CD4-positive, alpha-beta memory T cell (primary cell): Measurements from ENCODE around the gene CDK15. TPM values are rescaled to one million over a fixed set of nuclear protein-coding genes. Genes with fewer than 3 reads are reported as not detected.

Source experiments
- CTCF ChIA-PET: fragments of 350-600 bp; sonication (Branson Sonifier 250); formaldehyde crosslinking; loops from one replicate; lab custom pipeline; 2021; ENCODE audit warnings: inconsistent platforms; ENCODE audit not compliant: partially characterized antibody; lab: Charles Lee
- POLR2A ChIA-PET: fragments of 350-600 bp; sonication (Branson Sonifier 250); formaldehyde crosslinking; loops from one replicate; lab custom pipeline; 2021; ENCODE audit not compliant: partially characterized antibody; lab: Charles Lee
- DNase-seq, 5 donors: peaks; one replicate each; pipeline versions ENCODE4 v3.0.0 to v3.0.0-alpha.2; 2020 to 2022; ENCODE audit warnings: mixed read lengths in 1 of 5
- H3K27ac ChIP-seq: one replicate; pipeline ENCODE4 v1.7.0; 2013; ENCODE audit warnings: low read depth, low read length
- H3K27me3 ChIP-seq: 2 replicates; pipeline ENCODE4 v1.7.0; 2013; ENCODE audit warnings: mild to moderate bottlenecking, low read length, moderate library complexity; ENCODE audit not compliant: insufficient read depth
- H3K36me3 ChIP-seq: 2 replicates; pipeline ENCODE4 v1.7.0; 2013; ENCODE audit warnings: mild to moderate bottlenecking, low read length, moderate library complexity; ENCODE audit not compliant: insufficient read depth
- H3K4me1 ChIP-seq: 2 replicates; pipeline ENCODE4 v1.7.0; 2013; ENCODE audit warnings: mild to moderate bottlenecking, low read length, moderate library complexity; ENCODE audit not compliant: insufficient read depth
- H3K4me3 ChIP-seq, 2 donors: one replicate each; pipeline ENCODE4 v1.7.0; 2013; ENCODE audit warnings: low read length in 2 of 2, mild to moderate bottlenecking in 1 of 2
- H3K9me3 ChIP-seq, 2 donors: one replicate each; pipeline ENCODE4 v1.7.0; 2013; ENCODE audit warnings: low read length in 2 of 2, control low read depth in 1 of 2; ENCODE audit not compliant: control insufficient read depth in 1 of 2
- H3K27ac Mint-ChIP-seq, 7 donors: one replicate each; pipeline ENCODE4 v1.8.0; 2020 to 2021; ENCODE audit warnings: mixed read lengths in 7 of 7, mild to moderate bottlenecking in 6 of 7, inconsistent platforms in 3 of 7, moderate library complexity in 3 of 7
- H3K27me3 Mint-ChIP-seq, 2 donors: one replicate each; pipeline ENCODE4 v1.8.0; 2020 to 2021; ENCODE audit warnings: mixed read lengths in 2 of 2
- H3K36me3 Mint-ChIP-seq, 2 donors: one replicate each; pipeline ENCODE4 v1.8.0; 2020 to 2021; ENCODE audit warnings: mixed read lengths in 2 of 2, inconsistent platforms in 1 of 2, mild to moderate bottlenecking in 1 of 2
- H3K4me1 Mint-ChIP-seq, 4 donors: one replicate each; pipeline ENCODE4 v1.8.0; 2020 to 2021; ENCODE audit warnings: mixed read lengths in 4 of 4, mild to moderate bottlenecking in 1 of 4
- H3K4me3 Mint-ChIP-seq, 8 donors: one replicate each; pipeline ENCODE4 v1.8.0; 2020 to 2021; ENCODE audit warnings: mixed read lengths in 8 of 8, mild to moderate bottlenecking in 7 of 8, moderate library complexity in 6 of 8, inconsistent platforms in 3 of 8
- H3K9me3 Mint-ChIP-seq, 8 donors: one replicate each; pipeline ENCODE4 v1.8.0; 2020 to 2021; ENCODE audit warnings: mixed read lengths in 8 of 8, mild to moderate bottlenecking in 5 of 8, inconsistent platforms in 3 of 8, moderate library complexity in 1 of 8
- intact Hi-C: fragments of 100-400 bp; cut with micrococcal nuclease; formaldehyde crosslinking; loops from one replicate; pipeline ENCODE4 v1.15.1; 2023
- polyA plus RNA-seq, 2 donors: library from polyadenylated mRNA; unstranded; fragments of 300-500 nt; fragmentation: Illumina TruSeq; gene quantifications; one replicate each; pipeline ENCODE4 v1.2.3, GENCODE V29; 2021
- total RNA-seq, 2 experiments: library from RNA; stranded (reverse); gene quantifications; one replicate each; pipeline ENCODE4 v1.2.3, GENCODE V29; 2021

CDK15 gene
- total and polyA plus RNA-seq, 4 experiments from 2014 or later: not detected

DNA sequence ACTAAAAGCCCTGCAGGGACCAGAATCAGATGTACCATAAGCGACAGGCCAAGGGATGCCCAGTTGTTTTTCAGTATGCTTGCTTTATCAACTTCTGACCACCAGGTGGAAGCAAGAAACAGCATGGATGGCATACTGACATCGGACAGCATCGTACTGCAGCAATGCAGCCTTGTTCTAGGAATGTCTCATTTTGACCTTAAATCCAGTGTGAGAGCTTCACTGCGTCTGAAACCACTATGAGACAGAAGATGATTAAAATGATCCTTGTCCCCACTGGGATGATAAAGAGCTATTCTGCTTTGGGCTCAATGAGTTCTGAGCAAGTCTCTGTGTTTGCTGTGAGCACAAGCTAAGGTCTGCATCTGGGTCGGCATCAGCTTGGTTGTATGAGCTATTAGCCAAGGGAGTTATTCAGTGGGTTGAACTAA is 54.3 kb downstream of the CDK15 start:
- Mint-ChIP-seq H3K27ac (no peak overlapping the region), H3K27me3 (peaks cover 18 to 28% of the 10 kb centered on the region in 2 donors), H3K9me3 (no peaks in the 10 kb centered on the region), H3K36me3 (no peaks in the 10 kb centered on the region), H3K4me1 (peaks cover 13 to 19% (median 16%) of the 10 kb centered on the region in 4 donors), H3K4me3 (peak overlapping the region in 2 of 8 donors; percentile 50 to 62)
- Histone ChIP-seq H3K27me3 (no peaks in the 10 kb centered on the region), H3K9me3 (no peaks in the 10 kb centered on the region), H3K4me3 (no peak overlapping the region), H3K4me1 (peaks cover 12% of the 10 kb centered on the region), H3K27ac (no peak overlapping the region), H3K36me3 (no peaks in the 10 kb centered on the region)
- ChIA-PET CTCF (interaction anchor here (0.9 to 6.3 kb wide), 16 partner anchors 9 to 329 kb away, joined by 3 to 164 read pairs (median 4); no protein-coding TSS in a partner anchor), POLR2A (interaction anchor here (0.7 to 1.5 kb wide), 2 partner anchors 10 to 318 kb away, joined by 3 to 4 read pairs; no protein-coding TSS in a partner anchor)
- intact Hi-C loops: loop anchor here (1.0 to 2.0 kb wide), 2 partner anchors 196 to 626 kb away; no protein-coding TSS in a partner anchor
- DNase-seq: peak in 4 of 5 donors; percentile 40 to 50 (median 46)

GRCh38 chr2:201862843-201863242 is 56.5 kb downstream of the CDK15 start:
- Mint-ChIP-seq H3K27ac (no peak overlapping the region), H3K36me3 (no peaks in the 10 kb centered on the region), H3K4me1 (peaks cover 11 to 19% (median 16%) of the 10 kb centered on the region in 4 donors), H3K27me3 (peaks cover 19 to 21% of the 10 kb centered on the region in 2 donors), H3K4me3 (no peak overlapping the region), H3K9me3 (no peaks in the 10 kb centered on the region)
- DNase-seq: no peak
- H3K9me3 ChIP-seq: no peaks in the 10 kb centered on the region
- no peak overlapping the region for H3K4me3 ChIP-seq
- H3K36me3 ChIP-seq: no peaks in the 10 kb centered on the region
- H3K4me1 ChIP-seq: peaks cover 12% of the 10 kb centered on the region
- intact Hi-C loops: no loop called here
- no peaks in the 10 kb centered on the region for H3K27me3 ChIP-seq
- POLR2A ChIA-PET: no interaction called here
- CTCF ChIA-PET: interaction anchor here (1.0 to 6.3 kb wide), 3 partner anchors 9 to 316 kb away, joined by 3 to 164 read pairs (median 3); no protein-coding TSS in a partner anchor
- no peak overlapping the region for H3K27ac ChIP-seq

GRCh38 chr2:201866643-201867473 is 60.5 kb downstream of the CDK15 start:
- intact Hi-C loops: no loop called here
- Histone ChIP-seq H3K9me3 (no peaks in the 10 kb centered on the region), H3K36me3 (no peaks in the 10 kb centered on the region), H3K4me1 (no peaks in the 10 kb centered on the region), H3K27me3 (no peaks in the 10 kb centered on the region), H3K27ac (no peak overlapping the region), H3K4me3 (no peak overlapping the region)
- CTCF ChIA-PET: interaction anchor here (2.1 to 2.2 kb wide), 2 partner anchors 21 to 312 kb away, joined by 4 to 7 read pairs; no protein-coding TSS in a partner anchor
- POLR2A ChIA-PET: no interaction called here
- H3K27ac Mint-ChIP-seq: no peak overlapping the region
- peaks cover 14 to 16% of the 10 kb centered on the region in 2 donors for H3K27me3 Mint-ChIP-seq
- H3K9me3 Mint-ChIP-seq: peaks cover 0 to 1% (median 0%) of the 10 kb centered on the region in 8 donors
- DNase-seq: no peak
- H3K36me3 Mint-ChIP-seq: no peaks in the 10 kb centered on the region
- H3K4me3 Mint-ChIP-seq: no peak overlapping the region
- H3K4me1 Mint-ChIP-seq: no peaks in the 10 kb centered on the region

DNA sequence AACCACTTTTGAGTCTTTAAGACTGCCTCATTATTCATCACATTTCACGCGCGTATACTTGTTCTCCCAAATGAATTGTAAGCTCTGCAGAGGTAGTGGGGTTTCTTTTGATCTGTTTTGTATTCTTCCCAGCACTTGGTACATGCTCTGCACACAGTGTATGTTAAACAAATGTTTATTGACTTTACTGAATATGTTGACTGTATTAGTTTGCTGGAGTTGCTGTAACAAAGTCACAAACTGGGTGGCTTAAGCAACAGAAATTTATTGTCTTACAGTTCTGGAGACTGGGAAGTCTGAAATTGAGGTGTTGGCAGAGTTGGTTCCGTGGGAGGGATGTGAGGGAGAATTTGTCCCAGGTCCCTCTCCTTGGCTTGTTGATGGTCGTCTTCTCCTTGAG is 65.1 kb downstream of the CDK15 start:
- no peak for DNase-seq
- no peaks in the 10 kb centered on the region for H3K27me3 ChIP-seq
- ChIA-PET CTCF (no interaction called here), POLR2A (no interaction called here)
- H3K9me3 ChIP-seq: no peaks in the 10 kb centered on the region
- H3K36me3 ChIP-seq: no peaks in the 10 kb centered on the region
- peaks cover 14 to 16% of the 10 kb centered on the region in 2 donors for H3K27me3 Mint-ChIP-seq
- H3K36me3 Mint-ChIP-seq: no peaks in the 10 kb centered on the region
- H3K27ac ChIP-seq: no peak overlapping the region
- intact Hi-C loops: no loop called here
- H3K4me3 Mint-ChIP-seq: no peak overlapping the region
- H3K4me1 Mint-ChIP-seq: no peaks in the 10 kb centered on the region
- H3K27ac Mint-ChIP-seq: no peak overlapping the region
- H3K9me3 Mint-ChIP-seq: peaks cover 0 to 1% (median 0%) of the 10 kb centered on the region in 8 donors
- H3K4me1 ChIP-seq: no peaks in the 10 kb centered on the region
- no peak overlapping the region for H3K4me3 ChIP-seq

- Mint-ChIP-seq H3K36me3 (no peaks in the 10 kb centered on the region), H3K9me3 (peaks cover 0 to 1% (median 0%) of the 10 kb centered on the region in 8 donors), H3K4me3 (no peak overlapping the region), H3K4me1 (no peaks in the 10 kb centered on the region), H3K27me3 (peaks cover 14 to 16% of the 10 kb centered on the region in 2 donors), H3K27ac (no peak overlapping the region)
- Histone ChIP-seq H3K27me3 (no peaks in the 10 kb centered on the region), H3K9me3 (no peaks in the 10 kb centered on the region), H3K36me3 (no peaks in the 10 kb centered on the region), H3K4me3 (no peak overlapping the region), H3K4me1 (no peaks in the 10 kb centered on the region), H3K27ac (no peak overlapping the region)
- no peak for DNase-seq
- intact Hi-C loops: no loop called here
- ChIA-PET POLR2A (no interaction called here), CTCF (interaction anchor here (0.5 to 1.2 kb wide), 2 partner anchors 13 to 16 kb away, joined by 4 read pairs; no protein-coding TSS in a partner anchor)
These were observed 66.3 kb downstream of the CDK15 start for GRCh38 chr2:201872591-201872990.

GRCh38 chr2:201879996-201880395 is 73.7 kb downstream of the CDK15 start:
- Histone ChIP-seq H3K36me3 (no peaks in the 10 kb centered on the region), H3K4me1 (peaks cover 13% of the 10 kb centered on the region), H3K9me3 (no peaks in the 10 kb centered on the region), H3K27ac (no peak overlapping the region), H3K4me3 (no peak overlapping the region), H3K27me3 (peaks cover 16% of the 10 kb centered on the region)
- Mint-ChIP-seq H3K9me3 (peaks cover 0 to 1% (median 0%) of the 10 kb centered on the region in 8 donors), H3K27ac (no peak overlapping the region), H3K36me3 (no peaks in the 10 kb centered on the region), H3K4me3 (no peak overlapping the region), H3K4me1 (peaks cover 10 to 19% (median 13%) of the 10 kb centered on the region in 4 donors), H3K27me3 (peaks cover 23 to 35% of the 10 kb centered on the region in 2 donors)
- ChIA-PET CTCF (interaction anchor here (1.2 kb wide), 1 partner anchor 19 kb away, joined by 3 read pairs; no protein-coding TSS in a partner anchor), POLR2A (no interaction called here)
- no peak for DNase-seq
- intact Hi-C loops: no loop called here

DNA sequence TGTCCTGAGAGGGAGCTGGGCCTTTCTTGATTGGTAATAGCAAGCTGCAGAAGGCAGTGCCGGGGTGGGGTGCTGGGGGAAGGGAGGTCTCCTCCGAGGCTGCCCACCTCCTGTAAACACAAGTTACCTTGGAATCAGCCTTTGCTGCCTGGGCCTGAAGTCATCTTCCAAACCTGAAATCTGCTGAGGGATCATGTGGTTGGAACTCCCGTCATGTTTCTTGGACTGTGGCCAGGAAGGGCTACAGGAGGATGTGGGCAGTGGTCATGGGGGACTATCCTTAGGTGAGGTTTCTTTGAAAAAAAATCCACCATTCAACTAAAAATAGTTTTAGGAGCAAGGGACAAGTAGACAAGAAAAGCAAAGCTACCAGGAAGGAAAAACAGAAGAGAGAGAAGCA is 74.2 kb downstream of the CDK15 start:
- Histone ChIP-seq H3K9me3 (no peaks in the 10 kb centered on the region), H3K4me3 (no peak overlapping the region), H3K27me3 (peaks cover 16% of the 10 kb centered on the region), H3K27ac (no peak overlapping the region), H3K4me1 (peaks cover 13% of the 10 kb centered on the region), H3K36me3 (no peaks in the 10 kb centered on the region)
- ChIA-PET POLR2A (no interaction called here), CTCF (no interaction called here)
- peaks cover 0 to 1% (median 0%) of the 10 kb centered on the region in 8 donors for H3K9me3 Mint-ChIP-seq
- no peak for DNase-seq
- no peak overlapping the region for H3K27ac Mint-ChIP-seq
- intact Hi-C loops: no loop called here
- no peaks in the 10 kb centered on the region for H3K36me3 Mint-ChIP-seq
- peak overlapping the region in 1 of 8 donors; percentile 5 for H3K4me3 Mint-ChIP-seq
- peaks cover 10 to 19% (median 13%) of the 10 kb centered on the region in 4 donors for H3K4me1 Mint-ChIP-seq
- peaks cover 21 to 38% of the 10 kb centered on the region in 2 donors for H3K27me3 Mint-ChIP-seq
